ENCODE data around the gene CNTNAP2. TPM values are rescaled to one million over a fixed set of nuclear protein-coding genes. Genes with fewer than 3 reads are reported as not detected.

CNTNAP2 gene
- total RNA-seq, 2 donors from 2014 or later, result not detected

DNA sequence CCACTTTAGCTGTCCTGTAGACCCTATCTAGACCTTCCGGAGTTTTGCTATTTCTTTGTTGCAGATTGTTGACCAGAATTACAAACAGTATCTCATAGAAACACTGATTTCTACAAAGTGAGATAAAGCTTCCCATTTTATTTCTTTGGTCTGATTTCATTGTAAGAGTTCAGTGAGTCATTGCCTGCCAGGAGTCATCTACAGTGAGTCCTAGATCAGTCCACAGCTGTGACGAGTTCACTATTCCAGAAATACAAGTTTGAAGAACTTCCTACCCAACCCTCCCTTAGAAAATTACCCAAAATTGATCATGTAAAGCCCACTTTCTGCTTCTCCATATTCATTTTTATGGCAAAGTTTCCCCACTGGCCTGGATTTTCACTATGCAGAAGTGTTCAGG is 905.5 kb downstream of the CNTNAP2 start:
- no peak overlapping the region for H3K27ac Mint-ChIP-seq
- no peaks in the 10 kb centered on the region for H3K4me1 Mint-ChIP-seq (ENCODE audit: low read depth in 2 of 2)
- H3K36me3 Mint-ChIP-seq, result no peaks in the 10 kb centered on the region
- H3K9me3 Mint-ChIP-seq, result peaks cover 7% of the 10 kb centered on the region
- no peak overlapping the region for H3K4me3 Mint-ChIP-seq
- DNase-seq (ENCODE audit: low spot score) (no peak), ATAC-seq (no peak)
- no peaks in the 10 kb centered on the region for H3K27me3 Mint-ChIP-seq

DNA sequence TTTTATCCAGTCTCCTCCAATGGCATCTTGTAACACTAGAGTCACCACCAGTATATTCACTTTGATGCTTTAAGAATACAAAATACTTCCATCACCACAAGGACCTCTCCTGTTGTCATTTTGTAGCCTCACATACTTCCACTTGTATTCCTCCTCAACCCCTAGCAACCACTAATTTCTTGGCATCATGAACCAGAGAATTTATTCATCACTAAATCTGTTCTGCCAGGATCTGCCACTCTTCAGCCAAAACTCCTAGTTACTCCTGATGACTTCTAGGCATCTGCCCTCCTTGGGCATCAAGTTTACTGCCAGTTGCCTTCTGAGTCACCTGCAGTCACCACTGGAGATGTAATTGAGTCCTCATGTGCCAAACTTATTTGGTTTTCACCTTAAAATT is 906.8 kb downstream of the CNTNAP2 start:
- Mint-ChIP-seq H3K9me3 (peaks cover 16% of the 10 kb centered on the region), H3K27me3 (no peaks in the 10 kb centered on the region), H3K4me1 (ENCODE audit: low read depth in 2 of 2) (no peaks in the 10 kb centered on the region), H3K36me3 (peaks cover 12% of the 10 kb centered on the region), H3K4me3 (no peak overlapping the region), H3K27ac (no peak overlapping the region)
- no peak for DNase-seq (ENCODE audit: low spot score)
- no peak for ATAC-seq

DNA sequence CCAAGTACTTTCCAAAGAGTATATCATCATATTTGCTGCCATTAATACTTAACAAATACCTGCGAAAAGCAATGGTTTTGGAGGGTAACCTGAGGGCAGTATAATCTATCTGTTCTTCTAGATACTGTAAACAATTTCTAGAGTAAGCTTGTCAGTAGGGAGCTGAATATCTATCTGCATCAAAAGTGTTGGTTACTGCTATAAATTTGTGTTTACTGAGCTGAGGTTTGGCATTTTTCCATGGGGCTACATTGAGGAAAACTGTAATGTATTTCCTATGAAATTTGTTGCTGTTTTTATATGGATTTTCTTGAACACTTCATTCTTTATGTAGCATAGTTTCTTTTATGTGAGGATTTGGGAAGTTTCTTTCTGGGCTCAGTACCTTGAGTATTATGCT is 913.4 kb downstream of the CNTNAP2 start:
- H3K36me3 Mint-ChIP-seq, result peaks cover 15% of the 10 kb centered on the region
- peaks cover 27% of the 10 kb centered on the region for H3K9me3 Mint-ChIP-seq
- H3K27ac Mint-ChIP-seq, result no peak overlapping the region
- ATAC-seq, result no peak
- no peak for DNase-seq (ENCODE audit: low spot score)
- no peaks in the 10 kb centered on the region for H3K4me1 Mint-ChIP-seq (ENCODE audit: low read depth in 2 of 2)
- no peak overlapping the region for H3K4me3 Mint-ChIP-seq
- no peaks in the 10 kb centered on the region for H3K27me3 Mint-ChIP-seq

DNA sequence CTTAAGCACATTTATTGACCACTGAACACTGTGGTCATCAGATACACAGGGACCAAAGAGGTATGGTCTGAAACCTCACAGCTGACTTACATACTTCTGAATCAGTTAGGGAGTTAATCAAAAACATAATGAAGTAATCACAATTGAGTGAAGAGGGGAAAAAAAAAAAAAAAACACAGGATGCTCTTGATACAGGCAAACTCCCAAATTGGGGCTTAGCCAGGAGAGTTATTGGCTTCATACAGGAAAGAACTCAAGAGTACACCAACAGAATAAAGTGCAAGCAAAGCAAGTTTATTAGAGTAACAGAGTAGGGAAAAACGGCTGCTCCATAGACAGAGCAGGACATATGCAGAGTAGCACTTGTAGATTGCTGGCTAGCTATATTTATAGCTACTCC is 917.0 kb downstream of the CNTNAP2 start:
- DNase-seq (ENCODE audit: low spot score) (no peak), ATAC-seq (no peak)
- Mint-ChIP-seq H3K27ac (no peak overlapping the region), H3K9me3 (peaks cover 16% of the 10 kb centered on the region), H3K36me3 (peaks cover under 1% of the 10 kb centered on the region), H3K4me1 (ENCODE audit: low read depth in 2 of 2) (no peaks in the 10 kb centered on the region), H3K27me3 (no peaks in the 10 kb centered on the region), H3K4me3 (no peak overlapping the region)

DNA sequence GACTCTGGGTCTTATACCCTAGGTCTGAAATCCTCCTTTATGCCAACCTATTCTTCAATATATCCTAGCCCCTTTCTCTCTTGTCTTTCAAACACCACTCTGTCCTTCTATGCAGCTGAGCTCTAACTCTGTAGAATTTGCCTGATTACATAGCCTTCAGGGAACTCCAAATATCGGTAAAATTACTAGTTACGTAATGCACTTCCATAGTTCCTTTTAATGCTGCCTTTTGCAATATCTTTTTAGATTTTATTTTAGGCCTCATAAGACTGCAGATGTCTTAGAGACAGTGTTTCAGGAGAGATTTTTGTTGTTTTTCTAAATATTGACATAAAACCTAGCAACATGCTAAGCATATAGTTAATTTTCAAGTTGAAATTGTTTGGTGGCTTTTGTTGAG is 924.8 kb downstream of the CNTNAP2 start:
- ATAC-seq (no peak), DNase-seq (ENCODE audit: low spot score) (no peak)
- Mint-ChIP-seq H3K4me3 (no peak overlapping the region), H3K27me3 (no peaks in the 10 kb centered on the region), H3K9me3 (peaks cover 9% of the 10 kb centered on the region), H3K4me1 (ENCODE audit: low read depth in 2 of 2) (no peaks in the 10 kb centered on the region), H3K27ac (no peak overlapping the region), H3K36me3 (no peaks in the 10 kb centered on the region)

DNA sequence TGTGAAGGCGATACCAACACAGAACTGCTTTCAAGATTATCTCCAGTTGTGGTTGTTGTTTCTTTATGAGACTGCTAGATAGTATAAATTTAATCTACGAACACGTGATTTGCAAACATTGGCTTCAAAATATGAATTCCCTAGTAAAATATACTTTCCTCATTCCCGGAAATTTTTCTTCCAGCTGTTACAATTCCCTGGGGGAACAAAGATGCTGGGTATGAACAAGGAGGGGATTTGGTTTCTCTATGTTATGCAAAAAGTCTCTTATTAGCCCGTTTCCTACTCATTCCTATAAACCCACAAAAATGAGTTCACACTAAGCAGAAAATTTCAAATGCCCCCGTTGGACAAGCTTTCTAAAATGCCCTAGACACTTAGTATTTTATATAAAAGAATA is 928.3 kb downstream of the CNTNAP2 start:
- Mint-ChIP-seq H3K4me1 (ENCODE audit: low read depth in 2 of 2) (no peaks in the 10 kb centered on the region), H3K27me3 (no peaks in the 10 kb centered on the region), H3K4me3 (no peak overlapping the region), H3K36me3 (no peaks in the 10 kb centered on the region), H3K27ac (no peak overlapping the region), H3K9me3 (peaks cover 3% of the 10 kb centered on the region)
- DNase-seq (ENCODE audit: low spot score) (no peak), ATAC-seq (no peak)

DNA sequence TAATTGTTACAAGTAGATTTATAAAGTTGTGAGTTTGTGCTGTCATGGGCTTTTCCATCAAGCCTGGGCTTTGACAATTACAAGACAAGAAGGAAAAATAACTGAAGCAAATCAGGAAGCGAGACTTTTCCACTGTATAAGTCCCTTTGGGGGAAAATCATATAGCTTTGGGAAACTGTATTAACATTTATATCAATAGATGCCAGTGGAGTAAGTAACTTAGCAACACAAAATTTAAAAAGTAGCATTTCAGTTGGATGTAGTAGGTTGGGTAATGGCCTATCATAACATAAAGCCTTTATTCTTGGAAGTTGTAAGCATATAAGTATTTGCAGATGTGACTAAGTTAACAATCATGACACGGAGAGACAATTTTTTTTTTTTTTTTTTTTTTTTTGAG is 931.1 kb downstream of the CNTNAP2 start:
- ATAC-seq (no peak), DNase-seq (ENCODE audit: low spot score) (no peak)
- H3K27me3 Mint-ChIP-seq, result no peaks in the 10 kb centered on the region
- no peak overlapping the region for H3K4me3 Mint-ChIP-seq
- peaks cover 8% of the 10 kb centered on the region for H3K9me3 Mint-ChIP-seq
- H3K4me1 Mint-ChIP-seq (ENCODE audit: low read depth in 2 of 2), result no peaks in the 10 kb centered on the region
- no peak overlapping the region for H3K27ac Mint-ChIP-seq
- H3K36me3 Mint-ChIP-seq, result no peaks in the 10 kb centered on the region

DNA sequence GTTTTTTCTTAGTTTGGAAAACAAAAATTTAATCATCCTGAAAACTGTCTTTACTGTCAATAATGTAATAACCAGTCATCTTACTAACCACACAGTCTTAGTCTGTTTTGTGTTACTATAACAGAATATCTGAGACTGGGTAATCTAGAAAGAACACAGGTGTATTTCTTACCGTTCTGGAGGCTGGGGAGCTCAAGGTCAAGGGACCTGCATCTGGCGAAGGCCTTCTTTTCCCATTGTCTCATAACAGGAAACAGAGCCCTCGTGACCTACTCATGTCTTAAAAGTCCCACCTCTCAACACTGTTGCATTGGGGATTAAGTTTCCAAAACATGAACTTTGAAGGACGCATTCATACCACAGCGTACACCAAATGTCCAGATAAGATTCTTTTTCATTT is 932.3 kb downstream of the CNTNAP2 start:
- H3K27me3 Mint-ChIP-seq, result no peaks in the 10 kb centered on the region
- no peaks in the 10 kb centered on the region for H3K36me3 Mint-ChIP-seq
- DNase-seq (ENCODE audit: low spot score) (no peak), ATAC-seq (no peak)
- H3K4me1 Mint-ChIP-seq (ENCODE audit: low read depth in 2 of 2), result no peaks in the 10 kb centered on the region
- no peak overlapping the region for H3K4me3 Mint-ChIP-seq
- H3K9me3 Mint-ChIP-seq, result peaks cover 8% of the 10 kb centered on the region
- H3K27ac Mint-ChIP-seq, result no peak overlapping the region

DNA sequence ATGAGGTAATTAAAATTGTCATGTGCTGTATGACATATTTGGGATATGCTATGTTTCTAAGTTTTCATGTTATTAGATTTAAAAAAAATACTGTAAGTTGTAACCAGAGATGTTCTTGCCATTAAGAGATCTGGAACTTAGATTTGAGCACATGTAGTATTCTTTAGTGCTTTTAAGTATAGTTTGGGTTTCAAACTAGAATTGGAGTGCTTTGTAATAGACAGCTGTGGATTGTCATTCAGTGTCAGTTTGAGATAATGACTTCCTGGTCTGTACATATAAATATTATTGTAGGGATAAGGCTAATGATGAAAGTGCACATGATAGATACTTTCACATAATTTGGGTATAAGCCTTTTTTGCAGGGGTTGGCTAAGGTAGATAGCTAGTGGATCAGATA is 936.2 kb downstream of the CNTNAP2 start:
- no peak overlapping the region for H3K4me3 Mint-ChIP-seq
- H3K27ac Mint-ChIP-seq, result no peak overlapping the region
- no peaks in the 10 kb centered on the region for H3K36me3 Mint-ChIP-seq
- no peak for ATAC-seq
- H3K27me3 Mint-ChIP-seq, result no peaks in the 10 kb centered on the region
- no peak for DNase-seq (ENCODE audit: low spot score)
- H3K4me1 Mint-ChIP-seq (ENCODE audit: low read depth in 2 of 2), result no peaks in the 10 kb centered on the region
- H3K9me3 Mint-ChIP-seq, result peaks cover 9% of the 10 kb centered on the region

DNA sequence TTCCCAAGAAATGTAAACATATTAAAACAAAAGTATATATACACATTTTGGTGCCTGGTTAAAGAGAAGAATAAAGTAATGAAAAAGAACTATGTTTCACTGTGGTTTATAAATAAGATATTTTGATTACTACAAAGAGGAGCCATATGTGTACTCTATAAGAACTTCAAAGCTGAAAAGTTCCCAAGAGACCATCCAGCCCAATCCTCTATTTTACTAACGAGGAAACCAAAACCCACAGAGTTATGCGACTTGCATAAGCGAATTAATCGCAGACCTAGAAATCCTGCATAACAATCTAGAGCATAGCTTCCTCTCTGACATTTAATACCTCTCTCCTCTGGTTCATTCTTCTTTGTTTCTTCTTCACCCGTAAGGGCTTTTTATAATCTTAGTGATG is 937.1 kb downstream of the CNTNAP2 start:
- DNase-seq (ENCODE audit: low spot score), result no peak
- H3K4me1 Mint-ChIP-seq (ENCODE audit: low read depth in 2 of 2), result no peaks in the 10 kb centered on the region
- no peaks in the 10 kb centered on the region for H3K36me3 Mint-ChIP-seq
- no peak for ATAC-seq
- H3K4me3 Mint-ChIP-seq, result no peak overlapping the region
- H3K27ac Mint-ChIP-seq, result no peak overlapping the region
- no peaks in the 10 kb centered on the region for H3K27me3 Mint-ChIP-seq
- peaks cover 9% of the 10 kb centered on the region for H3K9me3 Mint-ChIP-seq

DNA sequence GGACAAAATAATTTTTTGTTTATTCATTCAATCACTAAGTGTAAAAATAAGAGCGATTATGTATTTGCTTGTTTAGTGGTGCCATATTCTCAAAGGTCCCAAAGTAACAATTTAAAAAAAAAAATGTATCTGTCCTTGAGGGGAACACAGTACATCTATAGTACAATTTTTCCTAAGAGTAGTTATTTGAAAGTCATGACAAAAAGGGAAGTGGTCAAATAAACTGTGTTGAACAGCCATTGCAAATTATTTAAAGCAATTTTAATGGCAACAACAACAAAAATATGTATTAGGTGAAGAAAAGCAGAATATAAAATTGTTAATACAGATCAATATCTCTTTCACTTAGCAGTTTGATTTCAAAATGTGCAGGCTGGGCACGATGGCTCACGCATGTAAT is 943.5 kb downstream of the CNTNAP2 start:
- no peaks in the 10 kb centered on the region for H3K27me3 Mint-ChIP-seq
- H3K4me1 Mint-ChIP-seq (ENCODE audit: low read depth in 2 of 2), result no peaks in the 10 kb centered on the region
- ATAC-seq, result no peak
- peaks cover 3% of the 10 kb centered on the region for H3K9me3 Mint-ChIP-seq
- no peaks in the 10 kb centered on the region for H3K36me3 Mint-ChIP-seq
- no peak overlapping the region for H3K27ac Mint-ChIP-seq
- DNase-seq (ENCODE audit: low spot score), result no peak
- H3K4me3 Mint-ChIP-seq, result no peak overlapping the region

DNA sequence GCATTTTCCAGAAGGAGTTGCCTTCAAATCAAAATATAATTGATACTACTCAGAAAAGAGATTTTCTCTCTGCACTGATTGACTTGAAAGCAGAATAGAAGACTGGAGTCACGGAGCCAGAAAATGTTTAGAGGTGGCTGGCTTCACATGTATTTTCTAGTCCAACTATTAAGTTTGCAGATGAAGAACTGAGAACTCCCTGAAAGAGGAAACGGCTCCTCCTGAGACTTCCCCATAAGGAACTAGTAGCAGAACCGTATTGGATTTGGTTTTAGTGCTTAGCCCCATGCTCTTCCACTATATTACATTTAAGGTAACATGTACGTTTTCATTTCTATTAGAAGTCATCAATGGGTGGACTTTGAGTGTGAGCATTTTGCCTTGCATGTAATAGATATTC is 946.3 kb downstream of the CNTNAP2 start:
- no peak overlapping the region for H3K4me3 Mint-ChIP-seq
- no peaks in the 10 kb centered on the region for H3K4me1 Mint-ChIP-seq (ENCODE audit: low read depth in 2 of 2)
- H3K27ac Mint-ChIP-seq, result no peak overlapping the region
- no peaks in the 10 kb centered on the region for H3K9me3 Mint-ChIP-seq
- H3K36me3 Mint-ChIP-seq, result peaks cover 3% of the 10 kb centered on the region
- H3K27me3 Mint-ChIP-seq, result no peaks in the 10 kb centered on the region
- DNase-seq (ENCODE audit: low spot score), result no peak
- no peak for ATAC-seq

DNA sequence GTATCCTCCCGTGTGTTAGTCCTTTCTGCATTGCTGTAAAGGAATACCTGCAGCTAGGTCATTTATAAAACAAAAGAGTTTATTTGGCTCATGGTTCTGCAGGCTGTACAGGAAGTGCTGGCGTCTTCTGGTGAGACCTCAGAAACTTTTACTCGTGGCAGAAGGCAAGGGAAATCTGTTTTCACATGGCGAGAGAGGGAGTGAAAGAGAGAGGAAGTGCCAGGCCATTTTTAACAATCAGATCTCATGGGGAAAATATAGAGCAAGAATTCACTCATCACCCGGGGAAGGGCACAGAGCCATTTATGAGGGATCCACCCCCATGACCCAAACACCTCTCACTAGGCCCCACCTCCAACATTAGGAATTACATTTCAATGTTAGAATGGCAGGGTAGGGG is 952.2 kb downstream of the CNTNAP2 start:
- H3K9me3 Mint-ChIP-seq, result peaks cover 23% of the 10 kb centered on the region
- no peak for ATAC-seq
- no peak overlapping the region for H3K27ac Mint-ChIP-seq
- peaks cover 16% of the 10 kb centered on the region for H3K36me3 Mint-ChIP-seq
- DNase-seq (ENCODE audit: low spot score), result no peak
- no peak overlapping the region for H3K4me3 Mint-ChIP-seq
- H3K4me1 Mint-ChIP-seq (ENCODE audit: low read depth in 2 of 2), result no peaks in the 10 kb centered on the region
- no peaks in the 10 kb centered on the region for H3K27me3 Mint-ChIP-seq

DNA sequence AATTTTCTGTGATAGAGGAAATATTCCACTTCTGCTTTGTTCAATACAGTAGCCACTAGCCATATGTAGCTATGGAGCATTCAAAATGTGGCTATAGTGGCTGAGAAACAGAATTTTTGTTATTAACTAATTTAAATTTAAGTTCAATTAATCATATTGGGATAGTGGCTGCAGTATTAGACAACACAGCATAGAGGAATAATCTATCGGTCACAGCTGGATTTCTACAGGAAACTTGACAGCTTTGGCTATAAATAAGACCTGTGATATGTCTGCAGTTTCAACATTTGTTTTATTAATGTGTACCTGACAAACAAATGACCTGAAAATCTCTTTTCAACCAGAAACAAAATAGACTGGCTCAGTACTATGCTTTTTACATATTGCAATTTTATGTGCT is 953.2 kb downstream of the CNTNAP2 start:
- Mint-ChIP-seq H3K36me3 (peaks cover 16% of the 10 kb centered on the region), H3K4me3 (no peak overlapping the region), H3K4me1 (ENCODE audit: low read depth in 2 of 2) (no peaks in the 10 kb centered on the region), H3K9me3 (peaks cover 23% of the 10 kb centered on the region), H3K27ac (no peak overlapping the region), H3K27me3 (no peaks in the 10 kb centered on the region)
- DNase-seq (ENCODE audit: low spot score) (no peak), ATAC-seq (no peak)

DNA sequence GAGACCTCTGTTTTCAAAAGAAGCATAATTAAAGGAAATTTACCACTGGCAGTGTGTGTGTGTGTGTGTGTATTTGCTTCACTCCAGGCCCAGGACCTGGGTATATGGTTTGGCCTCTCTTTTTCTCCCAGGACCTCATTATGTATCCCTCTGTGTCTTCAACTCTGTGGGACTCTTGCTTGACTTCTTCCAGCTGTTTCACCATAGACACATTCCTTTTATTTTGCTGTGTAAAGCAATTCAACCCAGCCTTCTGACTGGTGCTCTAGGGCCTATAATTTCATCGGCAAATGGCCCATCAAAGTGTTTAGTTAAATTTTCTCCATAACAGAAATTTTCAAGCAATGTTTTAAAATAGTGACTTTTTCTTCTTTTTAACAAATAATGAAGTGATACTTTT is 954.3 kb downstream of the CNTNAP2 start:
- peaks cover 23% of the 10 kb centered on the region for H3K9me3 Mint-ChIP-seq
- H3K27ac Mint-ChIP-seq, result no peak overlapping the region
- no peaks in the 10 kb centered on the region for H3K27me3 Mint-ChIP-seq
- no peaks in the 10 kb centered on the region for H3K4me1 Mint-ChIP-seq (ENCODE audit: low read depth in 2 of 2)
- no peak for DNase-seq (ENCODE audit: low spot score)
- ATAC-seq, result no peak
- H3K36me3 Mint-ChIP-seq, result peaks cover 16% of the 10 kb centered on the region
- no peak overlapping the region for H3K4me3 Mint-ChIP-seq
